KG1 (cell line): ENCODE data around the gene CMTR1.
"Not testable (repeated sequence)": the region's sequence is repeated elsewhere in the genome, so short reads cannot be mapped to it uniquely, and the experiment has no call there.

Experiments used
- DNase-seq: peaks from one replicate; lab custom pipeline; 2025; lab: John Stamatoyannopoulos, UW

The CMTR1 gene

DNA sequence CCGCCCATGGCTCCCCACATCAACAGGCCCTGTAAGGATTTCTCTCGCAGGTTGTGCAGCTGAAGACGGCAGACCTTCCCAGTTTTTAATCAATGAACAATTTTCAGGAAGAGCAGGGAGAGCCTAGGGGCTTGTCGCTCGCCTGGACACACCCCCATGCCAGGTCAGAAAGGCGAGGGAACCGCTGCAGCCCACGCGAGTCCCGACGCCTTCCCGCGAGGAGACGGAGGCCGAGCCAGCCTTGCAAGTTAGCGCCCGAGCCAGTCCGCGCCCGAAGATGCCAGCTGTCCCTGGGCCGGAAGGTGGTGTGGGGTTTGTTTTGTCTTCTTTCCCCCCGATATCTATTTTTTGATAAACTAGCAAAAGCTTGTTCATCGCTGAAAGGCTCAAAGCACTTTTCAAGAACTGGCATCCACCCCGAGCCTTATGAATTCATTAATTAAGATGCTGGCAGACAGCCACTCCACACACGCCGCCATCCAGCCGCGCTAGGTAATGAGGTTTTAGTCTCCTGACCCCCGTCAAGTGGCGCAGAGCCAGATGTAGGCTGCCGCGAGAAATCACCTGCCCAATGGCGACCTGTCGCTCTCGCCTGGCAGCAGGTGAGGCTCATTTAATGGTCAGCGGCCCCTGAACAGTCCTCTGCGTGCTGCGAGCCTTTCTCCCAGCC, 60.1 kb downstream of the CMTR1 start:
- DNase-seq = no peak

- DNase-seq = no peak
These were observed 60.6 kb downstream of the CMTR1 start for GRCh38 chr6:37493661-37493995.

DNA sequence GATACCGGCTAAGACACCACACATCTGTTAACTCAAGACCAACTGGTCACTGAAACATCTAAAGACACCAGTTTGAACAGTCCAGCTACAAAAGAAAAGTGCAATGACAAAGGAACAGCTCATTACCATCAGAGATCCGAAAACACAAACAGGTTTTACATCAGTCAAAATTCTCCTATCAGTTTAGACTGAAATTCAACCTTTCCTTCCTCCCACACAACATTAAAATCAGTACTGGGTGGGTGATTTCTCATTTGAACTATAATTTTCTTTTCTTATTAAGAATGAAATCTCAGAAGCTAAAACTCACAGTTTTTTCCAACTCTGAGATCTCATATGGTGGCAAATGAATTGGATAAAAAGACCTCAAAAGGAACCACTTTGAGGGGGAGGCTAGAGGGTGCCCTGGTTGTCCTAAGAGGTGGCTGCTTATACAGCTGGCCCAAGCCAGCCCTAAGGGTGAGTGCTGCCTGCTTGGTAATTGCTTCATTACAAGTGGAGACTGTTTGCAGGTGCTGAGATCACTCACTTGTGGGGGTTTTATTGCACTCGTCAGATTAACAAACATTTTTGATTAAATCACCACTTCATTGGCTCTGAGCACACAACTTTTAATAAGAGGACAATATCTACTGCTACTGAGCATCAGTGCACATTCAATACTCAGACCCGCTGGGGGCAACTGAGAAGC, 62.4 kb downstream of the CMTR1 start:
- DNase-seq = no peak

- DNase-seq = no peak
These were observed 64.2 kb downstream of the CMTR1 start for GRCh38 chr6:37496951-37497885.

DNA sequence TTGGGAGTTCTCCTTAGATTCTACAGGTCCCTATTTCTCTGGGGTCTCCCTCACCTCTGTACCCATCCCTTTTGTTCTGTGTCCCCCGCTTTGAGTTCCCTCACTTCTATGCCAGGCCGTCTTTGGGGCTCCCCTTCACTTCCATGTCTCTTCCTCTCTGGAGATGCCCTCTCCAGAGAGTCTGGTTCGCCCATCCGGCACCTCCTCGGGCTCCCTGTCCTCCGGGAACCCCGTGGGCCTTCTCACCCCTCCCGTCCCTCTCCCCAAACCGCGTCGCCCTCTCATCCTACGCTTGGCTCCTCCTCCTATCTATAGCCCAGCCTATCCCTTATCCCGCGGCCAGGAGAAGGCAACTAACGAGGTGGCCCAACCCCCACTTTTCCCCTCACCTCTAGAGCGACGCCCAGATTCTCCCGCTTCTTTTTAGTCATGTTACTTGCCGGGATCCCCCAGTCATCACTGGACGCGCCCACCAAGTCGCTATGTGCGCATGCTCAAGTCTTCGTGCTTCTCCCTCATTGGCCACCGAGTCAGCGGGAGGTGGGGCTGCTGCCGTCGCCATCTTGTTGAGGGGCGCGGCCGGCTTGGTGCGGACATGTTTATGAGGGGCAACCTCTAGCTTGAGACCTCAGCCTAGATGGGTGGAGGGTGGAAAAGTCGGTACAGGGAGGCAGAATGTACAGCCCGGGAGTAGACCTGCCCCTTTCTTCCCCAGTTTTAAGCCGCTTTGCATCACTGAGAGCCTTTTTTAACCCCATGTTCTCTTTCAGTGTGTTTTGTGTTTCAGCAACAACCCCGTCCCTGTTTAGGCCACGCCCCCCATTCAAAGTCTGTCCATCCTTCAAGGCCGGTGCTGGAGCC, 66.6 kb downstream of the CMTR1 start, which contains the start of gene CCDC167:
CCDC167 (minus strand) TSS at position 461 of the 861 bp plus-strand sequence; CDS start at position 431, 30 bp downstream.
- DNase-seq = peak; percentile 78

DNA sequence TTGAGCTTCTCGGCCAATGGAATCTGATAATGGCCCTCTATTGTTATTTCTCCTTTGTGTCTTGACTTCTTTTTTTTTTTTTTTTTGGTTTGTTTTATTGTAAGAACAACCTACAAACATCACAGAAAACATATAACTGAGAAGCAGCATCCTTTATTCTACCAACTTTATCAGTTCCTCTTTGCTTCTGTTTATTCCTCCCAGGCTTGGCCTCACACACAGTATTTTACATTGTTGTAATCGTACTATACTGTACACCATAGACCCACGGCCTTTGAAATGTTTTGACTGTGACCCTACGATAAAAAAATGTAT, 67.2 kb downstream of the CMTR1 start:
- no peak for DNase-seq

DNA sequence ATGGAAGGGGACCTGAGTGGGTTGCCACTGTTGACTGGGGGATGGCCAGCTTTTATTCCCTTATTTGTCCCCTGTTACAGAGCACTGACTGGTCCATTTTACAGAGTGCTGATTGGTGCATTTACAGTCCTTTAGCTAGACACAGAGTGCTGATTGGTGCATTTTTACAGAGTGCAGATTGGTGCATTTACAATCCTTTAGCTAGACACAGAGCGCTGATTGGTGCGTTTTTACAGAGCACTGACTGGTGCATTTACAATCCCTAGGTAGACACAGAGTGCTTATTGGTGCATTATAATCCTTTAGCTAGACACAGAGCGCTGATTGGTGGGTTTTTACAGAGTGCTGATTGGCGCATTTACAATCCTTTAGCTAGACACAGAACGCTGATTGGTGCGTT, 67.9 kb downstream of the CMTR1 start:
- DNase-seq = not testable (repeated sequence)

DNA sequence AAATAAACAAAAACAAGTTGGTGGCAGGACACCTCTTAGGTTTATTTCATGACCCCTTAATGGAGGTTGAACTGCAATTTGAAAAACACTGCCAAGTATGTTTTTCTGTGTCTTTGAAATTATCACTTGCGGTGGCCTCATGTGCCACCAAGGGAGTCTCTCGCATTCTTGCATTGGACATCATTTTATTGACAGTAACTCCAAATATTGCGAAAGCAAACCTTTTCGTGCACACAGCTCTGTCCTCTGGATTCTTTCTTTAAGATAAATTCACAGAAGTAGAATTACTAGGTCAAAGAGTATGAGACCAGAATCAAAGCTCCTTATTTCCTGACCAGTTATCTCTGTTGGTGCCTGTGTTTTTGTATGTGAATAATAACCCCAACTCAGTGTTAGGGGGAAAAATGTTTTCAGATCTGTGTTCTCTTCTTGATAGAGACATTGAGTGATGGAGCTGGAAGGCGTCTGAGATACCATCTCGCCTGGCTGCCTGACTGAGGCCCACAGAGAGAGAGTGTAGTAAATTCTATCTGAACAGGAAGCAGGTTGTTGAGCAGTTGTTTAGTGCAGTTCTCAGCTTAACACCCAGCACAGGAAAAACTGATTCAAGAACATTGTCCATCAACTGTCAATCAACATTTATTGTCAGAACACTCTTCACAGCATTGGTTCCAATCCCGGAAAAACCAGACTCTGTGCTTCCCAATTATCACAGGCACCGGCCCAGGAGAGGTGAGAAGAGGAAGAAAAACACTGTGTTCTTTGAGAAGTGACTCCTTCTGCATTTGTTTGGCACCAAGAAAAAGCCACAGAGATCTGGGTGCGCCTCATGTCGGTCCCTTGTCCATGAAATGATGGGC, 68.8 kb downstream of the CMTR1 start:
- peak; percentile 59 for DNase-seq

DNA sequence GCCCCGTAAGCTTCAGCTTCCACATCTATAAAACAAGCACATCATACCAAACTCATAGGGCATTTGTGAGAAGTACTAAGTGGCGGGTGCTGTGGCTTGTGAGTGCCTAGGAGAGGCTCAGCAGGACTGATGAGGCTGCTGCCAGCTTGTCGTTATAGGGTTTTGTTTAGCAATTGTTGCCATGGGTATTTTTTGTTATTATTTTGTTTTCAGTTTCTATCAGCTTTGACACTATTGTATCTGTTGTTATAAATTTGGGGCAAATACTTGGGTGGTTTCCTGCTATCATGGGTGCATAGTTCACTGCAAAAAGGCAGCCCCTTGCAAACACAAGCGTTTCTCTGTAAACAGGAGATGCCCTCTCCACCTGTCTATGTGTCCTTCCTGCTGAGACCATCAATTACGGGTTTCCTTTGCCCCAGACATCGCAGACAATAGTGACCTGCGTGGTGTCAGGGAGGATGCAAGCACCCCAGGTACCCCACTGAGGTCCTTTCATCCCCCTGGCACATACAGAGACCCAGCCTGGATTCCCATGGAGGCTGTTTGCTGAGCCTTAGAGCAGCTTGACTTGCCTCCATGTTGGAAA, 69.8 kb downstream of the CMTR1 start:
- DNase-seq = no peak

DNA sequence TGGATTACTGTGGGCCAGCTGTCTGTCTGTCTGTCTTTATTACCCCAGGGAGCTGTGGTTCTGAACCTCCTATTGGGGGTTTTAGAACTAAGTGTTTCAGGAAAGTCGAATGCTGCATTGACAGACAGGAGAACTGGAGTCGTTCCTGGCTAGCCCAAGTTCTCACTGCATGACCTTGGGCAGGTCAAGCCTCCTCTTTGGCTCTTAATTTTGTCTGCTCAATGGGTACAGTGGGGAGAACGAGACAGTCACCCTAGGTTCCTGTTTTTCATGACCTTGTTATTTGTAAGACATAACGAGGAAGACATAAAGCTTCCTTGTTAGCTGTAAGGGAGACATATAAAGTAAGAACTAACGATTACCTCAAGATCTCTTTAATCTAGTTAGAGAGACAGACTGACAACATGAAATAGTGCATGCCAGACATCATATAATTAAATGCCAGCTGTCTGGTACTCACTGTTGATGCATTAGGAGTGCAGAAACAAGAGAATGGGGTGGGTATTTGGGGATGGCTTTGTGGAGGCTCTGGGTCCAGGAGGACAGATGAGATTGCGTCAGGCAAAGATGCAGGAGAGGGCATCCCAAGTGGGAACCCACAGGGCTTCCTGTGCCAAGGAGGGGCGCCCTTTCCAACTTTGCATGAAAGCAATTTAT, 70.4 kb downstream of the CMTR1 start:
- DNase-seq = peak; percentile 22

GRCh38 chr6:37504024-37504423, 71.0 kb downstream of the CMTR1 start:
- DNase-seq = no peak

DNA sequence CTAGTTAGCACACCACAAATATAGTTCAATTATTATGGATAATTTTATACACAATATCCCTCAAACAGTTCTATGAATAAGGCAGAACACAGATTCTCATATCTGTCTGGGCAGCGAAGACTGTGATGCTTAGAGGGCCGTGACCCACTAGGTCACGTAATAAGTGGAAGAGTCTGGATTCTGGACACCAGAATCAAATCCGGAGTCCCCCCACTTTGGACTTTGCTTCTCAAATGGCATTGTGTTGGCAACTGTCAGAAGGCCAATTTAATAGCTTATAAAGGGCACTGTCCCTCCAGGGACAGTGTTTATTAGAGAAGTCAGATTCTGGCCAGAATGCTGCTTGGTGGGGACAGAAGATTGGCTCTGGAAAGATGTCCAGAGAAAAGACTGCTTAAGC, 73.5 kb downstream of the CMTR1 start:
- DNase-seq = no peak

DNA sequence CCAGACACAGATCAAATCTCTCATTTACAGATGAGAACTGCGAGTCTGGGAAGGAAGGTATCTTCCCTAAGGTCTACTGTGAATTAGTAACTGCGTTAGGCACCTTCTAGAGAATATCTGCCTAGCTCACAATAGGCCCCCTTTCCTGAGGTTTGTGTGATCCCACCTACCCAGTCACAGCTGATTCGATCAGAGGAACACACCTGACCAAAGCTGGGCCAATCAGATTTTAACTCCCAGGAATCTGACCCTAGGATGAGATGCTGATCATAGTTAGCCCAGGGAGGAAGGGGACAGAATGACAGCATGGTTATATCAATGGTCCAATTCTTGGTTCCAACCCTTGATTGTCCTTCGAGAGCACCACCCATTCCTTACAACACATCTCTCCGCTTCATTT, 74.1 kb downstream of the CMTR1 start:
- no peak for DNase-seq

GRCh38 chr6:37507690-37508421, 74.8 kb downstream of the CMTR1 start:
- no peak for DNase-seq

DNA sequence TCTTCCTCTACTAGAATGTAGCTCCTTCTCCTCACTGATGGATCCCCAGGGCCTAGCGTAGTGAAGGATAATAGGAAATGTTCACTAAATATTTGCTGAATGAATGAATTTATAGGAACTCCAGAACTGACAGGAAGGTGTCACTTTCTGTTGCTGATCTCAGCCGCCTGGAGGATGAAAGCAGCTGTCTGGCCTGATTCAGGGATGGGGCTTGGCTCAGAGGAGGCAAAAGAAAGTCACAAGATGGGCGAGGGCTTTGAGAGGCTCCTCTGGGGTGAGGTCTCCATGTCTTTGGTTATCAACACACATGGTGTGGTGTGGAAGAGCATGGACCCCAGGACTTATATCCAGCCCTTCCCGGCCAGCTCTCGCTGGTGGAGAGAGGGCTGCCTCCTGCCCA, 78.2 kb downstream of the CMTR1 start:
- no peak for DNase-seq

GRCh38 chr6:37511910-37512399, 78.9 kb downstream of the CMTR1 start:
- no peak for DNase-seq

GRCh38 chr6:37512400-37513011, 79.5 kb downstream of the CMTR1 start:
- no peak for DNase-seq

GRCh38 chr6:37513155-37513554, 80.1 kb downstream of the CMTR1 start:
- DNase-seq = no peak

DNA sequence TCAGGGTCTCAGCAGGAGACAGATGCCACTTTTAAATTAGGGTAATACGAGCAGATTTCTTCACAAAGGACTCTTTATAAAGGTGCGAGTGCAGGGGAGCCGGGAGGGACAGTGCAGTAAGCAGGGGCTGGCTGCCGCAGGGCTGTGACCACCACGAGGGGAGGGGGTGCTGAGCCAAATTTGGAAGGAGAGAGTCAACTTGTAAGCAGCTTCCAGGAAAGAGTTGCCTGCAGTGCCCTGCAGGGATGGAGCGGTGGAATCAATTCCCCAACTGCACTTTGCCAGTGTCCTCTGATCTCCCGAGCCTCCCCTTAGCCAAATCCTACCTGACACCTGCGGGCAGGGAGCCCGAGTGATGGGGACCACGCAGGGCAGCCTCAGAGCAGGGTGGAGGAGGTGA, 80.6 kb downstream of the CMTR1 start:
- no peak for DNase-seq
